Transverse colon (tissue), 4 donors: ENCODE data around the gene IMMP2L.

ENCODE experiments used
- CTCF ChIP-seq, 5 experiments: fragments of 200-600 bp in 3 of 5; fragments of 450-650 bp in 2 of 5; sonication (generic) in 3 of 5; IDR thresholded peaks; 1 replicate in 2 of 5; 2 replicates in 3 of 5; pipeline ENCODE4 v1.5.1; 2016 to 2017; ENCODE audit warnings: antibody characterized with exemption in 5 of 5, inconsistent platforms in 3 of 5, mild to moderate bottlenecking in 2 of 5, moderate library complexity in 1 of 5
- EP300 ChIP-seq: sonication (generic); formaldehyde crosslinking; IDR thresholded peaks from one replicate; pipeline ENCODE4 v1.6.1; 2017; ENCODE audit warnings: antibody characterized with exemption, low read depth
- POLR2A ChIP-seq: fragments of 450-650 bp; IDR thresholded peaks from one replicate; pipeline ENCODE4 v1.6.1; 2016; ENCODE audit warnings: antibody characterized with exemption, mild to moderate bottlenecking, moderate library complexity
- POLR2AphosphoS5 ChIP-seq, 3 donors: sonication (generic); formaldehyde crosslinking; IDR thresholded peaks; one replicate each; pipeline ENCODE4 v1.6.1; 2016; ENCODE audit warnings: antibody characterized with exemption in 3 of 3

- TF ChIP-seq CTCF (IDR thresholded peaks at IDR 0.05) (no peak), POLR2A (no peak), EP300 (no peak), POLR2AphosphoS5 (IDR thresholded peaks at IDR 0.05) (no peak)
Observed at GRCh38 chr7:111264111-111264868, 298.0 kb downstream of the IMMP2L start.
